GM12864 (cell line): Measurements from ENCODE around the gene NUP107.

Source experiments
- DNase-seq: peaks from one replicate; pipeline ENCODE4 v3.0.0-alpha.2; 2011; ENCODE audit warnings: low read depth
- H3K4me3 ChIP-seq: 2 replicates; pipeline ENCODE4 v1.5.1; 2011; ENCODE audit warnings: mild to moderate bottlenecking, low read depth, low read length, control low read depth
- CTCF ChIP-seq: IDR thresholded peaks from 2 replicates; pipeline ENCODE4 v1.5.1; 2011; ENCODE audit warnings: low read depth, mild to moderate bottlenecking, moderate library complexity, low read length, control low read depth, inconsistent platforms; ENCODE audit errors: missing control alignments

The NUP107 gene

GRCh38 chr12:68784015-68784414 lies 97.2 kb downstream of the NUP107 start:
- TF ChIP-seq CTCF = no peak
- DNase-seq = no peak
- H3K4me3 ChIP-seq = no peak overlapping the region

GRCh38 chr12:68785358-68785757 lies 98.6 kb downstream of the NUP107 start:
- no peak overlapping the region for H3K4me3 ChIP-seq
- no peak for TF ChIP-seq CTCF
- DNase-seq = no peak

GRCh38 chr12:68785823-68786222 lies 99.0 kb downstream of the NUP107 start:
- no peak for TF ChIP-seq CTCF
- H3K4me3 ChIP-seq = no peak overlapping the region
- DNase-seq = no peak

GRCh38 chr12:68786929-68787328 lies 100.2 kb downstream of the NUP107 start:
- DNase-seq = no peak
- TF ChIP-seq CTCF = no peak
- no peak overlapping the region for H3K4me3 ChIP-seq

- no peak overlapping the region for H3K4me3 ChIP-seq
- no peak for DNase-seq
- no peak for TF ChIP-seq CTCF
Observed at GRCh38 chr12:68788554-68789143, 101.9 kb downstream of the NUP107 start.

- no peak overlapping the region for H3K4me3 ChIP-seq
- DNase-seq = no peak
- TF ChIP-seq CTCF = no peak
Observed at GRCh38 chr12:68789144-68789878, 102.5 kb downstream of the NUP107 start.
